NT2/D1 (cell line): ENCODE measurements around the gene ABCC9.
"Not testable (repeated sequence)": the region's sequence is repeated elsewhere in the genome, so short reads cannot be mapped to it uniquely, and the experiment has no call there.

Experiments used
- DNase-seq: peaks from one replicate; pipeline ENCODE4 v3.0.0-alpha.2; 2011; ENCODE audit warnings: low read depth, low spot score
- H3K27me3 ChIP-seq: 2 replicates; pipeline ENCODE4 v1.6.0; 2011; ENCODE audit warnings: mild to moderate bottlenecking; ENCODE audit not compliant: insufficient read length, insufficient read depth
- H3K36me3 ChIP-seq: 2 replicates; pipeline ENCODE4 v1.6.1; 2011; ENCODE audit warnings: mild to moderate bottlenecking, low read length, mixed read lengths; ENCODE audit not compliant: insufficient read depth, insufficient read length
- H3K4me1 ChIP-seq: 2 replicates; pipeline ENCODE4 v1.5.1; 2011; ENCODE audit not compliant: insufficient read depth, insufficient read length
- H3K4me3 ChIP-seq: 2 replicates; pipeline ENCODE4 v1.5.1; 2011; ENCODE audit warnings: low read depth; ENCODE audit not compliant: insufficient read length
- H3K9ac ChIP-seq: 2 replicates; pipeline ENCODE4 v1.6.0; 2011; ENCODE audit warnings: low read depth; ENCODE audit not compliant: insufficient read length
- H3K9me3 ChIP-seq: 2 replicates; pipeline ENCODE4 v1.5.1; 2011; ENCODE audit warnings: mild to moderate bottlenecking, low read length; ENCODE audit not compliant: insufficient read depth
- SUZ12 ChIP-seq: IDR thresholded peaks from 2 replicates; pipeline ENCODE4 v1.6.1; 2011; ENCODE audit not compliant: insufficient read length, insufficient read depth; ENCODE audit errors: extremely low read depth
- YY1 ChIP-seq: IDR thresholded peaks from 2 replicates; pipeline ENCODE4 v1.6.1; 2011; ENCODE audit not compliant: insufficient read length, insufficient read depth
- ZNF274 ChIP-seq: IDR thresholded peaks from 2 replicates; pipeline ENCODE4 v1.6.1; 2011; ENCODE audit warnings: mild to moderate bottlenecking, low read depth, low read length

Gene ABCC9

DNA sequence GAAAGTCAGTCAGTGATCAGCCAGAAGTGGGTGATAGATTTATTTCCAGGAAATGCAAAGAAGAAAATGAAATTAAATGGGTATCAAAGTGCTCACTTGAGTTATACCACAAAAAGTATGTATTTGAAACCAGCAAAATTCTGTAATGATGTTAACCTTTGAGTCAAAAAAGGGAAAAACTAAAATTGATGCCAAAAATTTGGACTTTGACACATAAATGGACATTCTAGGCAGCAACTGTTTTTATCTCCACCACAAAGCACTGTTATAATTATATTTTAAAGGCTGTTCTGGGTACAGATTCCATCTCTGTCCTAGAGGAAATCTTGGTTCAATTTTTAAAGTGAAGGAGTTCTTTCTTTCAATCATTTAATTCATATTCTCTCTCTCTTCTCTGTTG, 135.0 kb downstream of the ABCC9 start:
- no peaks in the 10 kb centered on the region for H3K36me3 ChIP-seq
- TF ChIP-seq ZNF274 (no peak), SUZ12 (no peak), YY1 (no peak)
- H3K9ac ChIP-seq, result no peak overlapping the region
- no peak overlapping the region for H3K4me3 ChIP-seq
- no peaks in the 10 kb centered on the region for H3K4me1 ChIP-seq
- DNase-seq, result no peak
- H3K9me3 ChIP-seq, result no peaks in the 10 kb centered on the region
- H3K27me3 ChIP-seq, result no peaks in the 10 kb centered on the region

DNA sequence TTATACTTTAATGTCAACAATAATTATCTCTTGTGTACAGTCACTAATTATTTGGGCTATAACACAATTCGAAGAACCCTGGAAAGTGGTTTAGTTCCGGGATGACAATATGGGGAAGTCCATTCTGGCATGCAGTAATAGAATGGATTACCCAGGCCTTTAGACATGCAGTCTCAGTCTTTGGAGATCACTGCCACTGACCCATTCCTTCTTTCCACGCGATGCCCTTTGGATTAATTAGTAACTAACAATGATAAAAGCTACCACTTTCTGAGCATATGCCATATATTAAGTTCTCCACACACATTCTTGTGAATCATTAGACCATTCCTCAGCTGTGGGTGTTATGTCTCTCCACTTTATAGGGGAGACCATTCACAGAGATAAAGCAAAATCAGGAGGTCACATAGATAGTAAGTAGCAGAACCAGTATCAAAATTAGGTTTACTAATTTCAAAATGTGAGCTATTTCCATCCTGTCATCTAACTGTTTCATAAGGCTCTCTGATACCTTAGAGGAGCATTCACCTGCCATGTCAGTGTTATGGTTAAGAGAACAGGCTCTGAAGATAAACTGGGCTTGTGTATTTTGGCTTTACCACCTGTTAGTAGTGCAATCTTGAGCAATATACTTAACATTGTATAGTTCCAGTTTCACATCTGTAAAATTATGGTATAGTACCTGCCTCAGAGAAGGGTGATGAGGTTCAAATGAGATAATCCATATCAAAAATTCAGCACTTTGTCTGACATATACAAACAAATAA, 139.5 kb downstream of the ABCC9 start:
- no peak for DNase-seq
- Histone ChIP-seq H3K36me3 (no peaks in the 10 kb centered on the region), H3K27me3 (no peaks in the 10 kb centered on the region), H3K4me1 (no peaks in the 10 kb centered on the region), H3K9ac (no peak overlapping the region), H3K4me3 (no peak overlapping the region), H3K9me3 (no peaks in the 10 kb centered on the region)
- TF ChIP-seq YY1 (no peak), SUZ12 (no peak), ZNF274 (no peak)

DNA sequence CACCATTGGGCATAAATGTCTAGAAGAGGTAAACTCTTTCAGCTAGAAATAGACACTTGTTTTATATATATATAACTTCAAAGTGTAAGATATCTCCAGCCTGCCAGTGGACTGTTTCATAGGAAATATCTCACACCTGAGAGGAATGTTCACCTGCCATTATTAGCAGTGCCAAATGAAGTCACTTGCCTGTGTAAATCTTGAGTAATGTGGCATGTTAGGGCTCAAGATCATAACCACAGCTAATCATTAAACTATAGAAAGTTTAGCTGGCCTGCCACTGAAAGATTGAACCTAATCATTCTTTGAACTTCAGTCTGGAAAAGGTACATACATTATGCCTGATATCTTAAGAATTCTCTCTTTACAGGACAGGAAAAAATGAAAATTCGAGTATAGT, 141.2 kb downstream of the ABCC9 start:
- TF ChIP-seq ZNF274 (no peak), SUZ12 (no peak), YY1 (no peak)
- Histone ChIP-seq H3K4me3 (no peak overlapping the region), H3K4me1 (peaks cover 2% of the 10 kb centered on the region), H3K9me3 (no peaks in the 10 kb centered on the region), H3K9ac (no peak overlapping the region), H3K36me3 (no peaks in the 10 kb centered on the region), H3K27me3 (no peaks in the 10 kb centered on the region)
- DNase-seq, result no peak

DNA sequence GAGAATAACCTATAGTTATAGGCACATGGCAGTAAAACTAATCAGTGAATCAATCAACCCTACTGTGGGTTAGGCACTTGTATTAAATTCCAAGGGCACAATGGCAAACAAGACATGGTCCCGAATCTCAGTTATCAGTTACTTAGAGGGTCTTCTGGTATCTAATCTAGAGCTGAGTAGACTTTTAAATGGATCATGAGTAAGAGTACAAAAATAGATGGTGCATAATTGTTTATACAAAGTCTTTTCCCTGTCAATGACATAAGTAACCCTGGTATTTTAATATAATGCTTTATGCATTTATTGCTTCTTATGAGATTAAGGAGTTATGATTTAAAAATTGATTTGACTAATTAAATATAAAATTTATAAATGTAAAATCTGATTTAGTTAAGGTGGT, 143.7 kb downstream of the ABCC9 start:
- Histone ChIP-seq H3K36me3 (no peaks in the 10 kb centered on the region), H3K9me3 (peaks cover 8% of the 10 kb centered on the region; the same call in 1 of the 2 replicates)
- TF ChIP-seq YY1 (no peak), SUZ12 (no peak), ZNF274 (no peak)

DNA sequence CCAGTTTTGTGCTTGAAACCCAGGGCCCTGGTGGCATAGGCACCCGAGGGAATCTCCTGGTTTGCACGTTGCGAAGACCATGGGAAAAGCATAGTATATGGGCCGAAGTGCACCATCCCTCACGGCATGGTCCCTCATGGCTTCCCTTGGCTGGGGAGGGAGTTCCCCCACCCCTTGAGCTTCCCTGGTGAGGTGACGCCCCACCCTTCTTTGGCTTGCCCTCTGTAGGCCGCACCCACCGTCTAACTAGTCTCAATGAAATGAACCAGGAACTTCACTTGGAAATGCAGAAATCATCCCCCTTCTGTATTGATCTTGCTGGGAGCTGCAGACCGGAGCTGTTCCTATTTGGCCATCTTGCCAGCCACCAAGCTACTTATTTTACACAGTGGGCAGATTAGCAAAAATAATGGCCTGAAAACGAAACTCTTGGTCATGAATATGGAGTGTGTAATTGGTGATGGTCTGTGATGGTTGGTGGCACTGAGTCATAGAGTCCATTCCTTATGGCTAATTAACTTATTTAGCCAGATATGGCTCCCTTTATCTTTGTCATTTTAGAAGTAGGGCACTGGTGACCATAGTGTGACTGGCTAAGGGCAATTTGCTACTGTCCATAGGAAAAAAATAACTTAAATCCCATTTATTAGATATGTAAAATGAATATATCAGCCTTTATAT, 145.4 kb downstream of the ABCC9 start:
- TF ChIP-seq ZNF274, result no peak
- TF ChIP-seq YY1, result no peak
- TF ChIP-seq SUZ12, result no peak
- H3K4me1 ChIP-seq, result peaks cover 5% of the 10 kb centered on the region
- no peaks in the 10 kb centered on the region for H3K27me3 ChIP-seq

More for the DNA sequence above, 143.7 kb downstream of the ABCC9 start:
- H3K27me3 ChIP-seq, result no peaks in the 10 kb centered on the region
- DNase-seq, result no peak
- no peak overlapping the region for H3K4me3 ChIP-seq
- no peak overlapping the region for H3K9ac ChIP-seq
- peaks cover 5% of the 10 kb centered on the region for H3K4me1 ChIP-seq

DNA sequence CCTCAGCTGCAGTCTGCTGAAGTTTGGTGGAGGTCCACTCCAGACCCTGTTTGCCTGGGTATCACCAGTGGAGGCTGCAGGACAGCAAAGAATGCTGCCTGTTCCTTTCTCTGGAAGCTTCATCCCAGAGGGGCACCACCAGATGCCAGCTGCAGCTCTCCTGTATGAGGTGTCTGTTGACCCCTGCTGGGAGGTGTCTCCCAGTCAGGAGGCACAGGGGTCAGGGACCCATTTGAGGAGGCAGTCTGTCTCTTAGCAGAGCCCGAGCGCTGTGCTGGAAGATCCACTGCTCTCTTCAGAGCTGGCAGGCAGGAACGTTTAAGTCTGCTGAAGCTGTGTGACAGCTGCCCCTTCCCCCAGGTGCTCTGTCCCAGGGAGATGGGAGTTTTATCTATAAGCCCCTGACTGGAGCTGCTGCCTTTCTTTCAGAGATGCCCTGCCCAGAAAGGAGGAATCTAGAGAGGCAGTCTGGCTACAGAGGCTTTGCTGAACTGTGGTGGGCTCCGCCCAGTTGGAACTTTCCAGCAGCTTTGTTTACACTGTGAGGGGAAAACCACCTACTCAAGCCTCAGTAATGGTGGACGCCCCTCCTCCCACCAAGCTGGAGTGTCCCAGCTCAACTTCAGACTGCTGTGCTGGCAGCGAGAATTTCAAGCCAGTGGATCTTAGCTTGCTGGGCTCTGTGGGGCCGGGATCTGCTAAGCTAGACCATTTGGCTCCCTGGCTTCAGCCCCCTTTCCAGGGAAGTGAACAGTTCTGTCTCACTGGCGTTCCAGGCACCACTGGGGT, 146.2 kb downstream of the ABCC9 start:
- not testable (repeated sequence) for H3K36me3 ChIP-seq

More for the DNA sequence above, 145.4 kb downstream of the ABCC9 start:
- no peak for DNase-seq
- H3K4me3 ChIP-seq, result no peak overlapping the region
- H3K36me3 ChIP-seq, result no peaks in the 10 kb centered on the region
- no peak overlapping the region for H3K9ac ChIP-seq
- peaks cover 8% of the 10 kb centered on the region; the same call in 1 of the 2 replicates for H3K9me3 ChIP-seq

DNA sequence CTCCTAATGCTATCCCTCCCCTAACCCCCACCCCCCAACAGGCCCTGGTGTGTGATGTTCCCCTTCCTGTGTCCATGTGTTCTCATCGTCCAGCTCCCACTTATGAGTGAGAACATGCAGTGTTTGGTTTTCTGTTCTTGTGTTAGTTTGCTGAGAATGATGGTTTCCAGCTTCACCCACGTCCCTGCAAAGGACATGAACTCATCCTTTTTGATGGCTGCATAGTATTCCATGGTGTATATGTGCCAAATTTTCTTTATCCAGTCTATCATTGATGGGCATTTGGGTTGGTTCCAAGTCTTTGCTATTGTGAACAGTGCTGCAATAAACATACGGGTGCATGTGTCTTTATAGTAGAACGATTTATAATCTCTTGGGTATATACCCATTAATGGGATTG, 151.5 kb downstream of the ABCC9 start:
- DNase-seq, H3K9ac ChIP-seq, H3K4me3 ChIP-seq, H3K36me3 ChIP-seq, H3K27me3 ChIP-seq, H3K9me3 ChIP-seq, H3K4me1 ChIP-seq: not testable (repeated sequence)

More for the DNA sequence above, 146.2 kb downstream of the ABCC9 start:
- H3K27me3 ChIP-seq, DNase-seq, H3K9ac ChIP-seq, H3K4me3 ChIP-seq, H3K9me3 ChIP-seq, H3K4me1 ChIP-seq: not testable (repeated sequence)
